GM18907 (cell line): ENCODE measurements around the gene STXBP5.
A peak's percentile ranks its signal among the peaks of the same experiment; 100 is the strongest.
"Not testable (repeated sequence)": the region's sequence is repeated elsewhere in the genome, so short reads cannot be mapped to it uniquely, and the experiment has no call there.

Experiments
- ATAC-seq: cut with Tn5 transposase; IDR thresholded peaks from one replicate; pipeline ENCODE4 v1.9.1; 2021; ENCODE audit warnings: mild to moderate bottlenecking, moderate library complexity; ENCODE audit not compliant: unreplicated experiment

The STXBP5 gene

GRCh38 chr6:147371325-147371724 is 167.1 kb downstream of the STXBP5 start:
- ATAC-seq: no peak

DNA sequence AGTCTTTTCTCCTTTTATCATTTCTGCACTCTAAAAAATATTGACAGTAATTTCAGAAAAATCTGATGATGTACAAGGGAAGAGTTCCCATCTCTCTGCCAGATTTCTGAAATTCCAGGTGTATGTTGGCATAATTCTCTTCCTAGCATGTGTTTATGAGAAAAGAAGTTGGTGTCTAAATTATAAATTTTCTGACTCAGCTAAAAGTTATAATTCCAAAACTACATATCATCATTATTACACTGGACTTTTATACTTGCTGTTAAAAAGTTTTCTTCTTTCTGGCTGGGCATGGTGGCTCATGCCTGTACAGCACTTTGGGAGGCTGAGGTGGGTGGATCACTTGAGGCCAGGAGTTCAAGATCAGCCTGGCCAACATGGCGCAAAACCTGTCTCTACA is 168.6 kb downstream of the STXBP5 start:
- no peak for ATAC-seq

DNA sequence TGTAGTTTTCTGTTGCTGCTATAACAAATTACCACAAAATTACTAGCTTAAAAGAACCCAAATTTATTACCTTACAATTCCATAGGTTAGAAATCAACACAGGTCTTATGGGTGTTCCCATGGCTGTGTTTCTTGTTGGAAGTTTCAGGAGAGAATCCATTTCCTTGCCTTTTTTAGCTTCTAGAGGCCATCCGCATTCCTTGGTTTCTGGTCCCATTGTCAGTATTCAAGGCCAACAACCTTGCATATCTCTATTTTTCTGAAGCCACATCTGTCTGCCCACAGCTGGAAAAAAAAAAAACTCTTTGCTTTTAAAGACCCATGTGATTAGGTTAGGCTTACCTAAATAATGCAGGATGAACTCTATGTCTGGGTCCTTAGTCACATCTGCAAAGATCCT is 174.6 kb downstream of the STXBP5 start:
- no peak for ATAC-seq

- not testable (repeated sequence) for ATAC-seq
Observed at GRCh38 chr6:147380841-147381240, 176.6 kb downstream of the STXBP5 start.

GRCh38 chr6:147381712-147382111 is 177.5 kb downstream of the STXBP5 start:
- ATAC-seq: no peak

DNA sequence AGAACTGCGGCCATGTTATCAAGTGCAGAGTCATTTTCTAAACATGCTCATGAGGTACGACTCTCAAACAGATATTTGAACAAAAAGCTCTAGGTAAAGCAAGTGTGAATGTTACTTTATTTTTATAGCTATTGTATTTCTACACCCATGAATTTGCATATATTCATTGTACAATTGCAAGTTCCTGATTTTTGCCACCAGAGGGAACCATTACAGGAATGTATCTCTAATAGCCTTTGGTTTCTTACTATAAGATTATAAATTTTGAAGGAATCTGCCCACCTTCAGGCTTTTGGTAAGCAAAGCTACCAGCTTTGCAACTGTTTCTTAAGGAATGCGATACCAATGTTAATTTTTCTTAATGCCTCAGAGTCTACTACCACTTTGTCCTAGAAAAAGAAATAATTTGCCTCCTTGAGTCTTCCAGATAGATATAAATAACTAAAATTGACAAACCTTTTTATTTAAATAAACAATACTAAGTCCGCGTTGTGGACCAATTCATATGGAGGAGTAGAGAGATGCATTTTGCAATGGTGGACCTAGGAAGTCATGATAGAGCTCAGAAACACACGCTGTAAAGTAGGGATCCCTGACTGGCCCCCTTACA is 178.8 kb downstream of the STXBP5 start:
- ATAC-seq: no peak

GRCh38 chr6:147384029-147384428 is 179.8 kb downstream of the STXBP5 start:
- peak; percentile 67 for ATAC-seq

- peak; percentile 80 for ATAC-seq
Observed at GRCh38 chr6:147384737-147385710, 180.8 kb downstream of the STXBP5 start.

DNA sequence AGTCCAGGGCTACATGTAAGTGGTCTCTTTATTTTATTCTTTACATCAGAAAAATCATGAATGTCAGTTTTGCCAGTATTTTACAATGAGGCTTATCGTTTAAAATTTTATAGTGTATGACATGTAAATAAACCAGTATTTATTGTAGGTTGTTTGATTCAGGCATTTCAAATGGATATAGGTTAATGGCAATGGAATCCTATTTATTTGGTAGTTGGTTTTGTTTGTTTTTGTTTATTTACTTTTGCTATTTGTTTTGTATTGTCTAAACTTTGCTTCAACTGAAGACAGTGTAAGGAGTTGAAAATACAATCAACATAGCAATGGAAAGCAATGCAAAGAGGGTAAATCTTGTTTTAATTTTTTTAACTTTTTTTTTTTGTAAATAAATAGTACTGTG is 185.2 kb downstream of the STXBP5 start:
- no peak for ATAC-seq

DNA sequence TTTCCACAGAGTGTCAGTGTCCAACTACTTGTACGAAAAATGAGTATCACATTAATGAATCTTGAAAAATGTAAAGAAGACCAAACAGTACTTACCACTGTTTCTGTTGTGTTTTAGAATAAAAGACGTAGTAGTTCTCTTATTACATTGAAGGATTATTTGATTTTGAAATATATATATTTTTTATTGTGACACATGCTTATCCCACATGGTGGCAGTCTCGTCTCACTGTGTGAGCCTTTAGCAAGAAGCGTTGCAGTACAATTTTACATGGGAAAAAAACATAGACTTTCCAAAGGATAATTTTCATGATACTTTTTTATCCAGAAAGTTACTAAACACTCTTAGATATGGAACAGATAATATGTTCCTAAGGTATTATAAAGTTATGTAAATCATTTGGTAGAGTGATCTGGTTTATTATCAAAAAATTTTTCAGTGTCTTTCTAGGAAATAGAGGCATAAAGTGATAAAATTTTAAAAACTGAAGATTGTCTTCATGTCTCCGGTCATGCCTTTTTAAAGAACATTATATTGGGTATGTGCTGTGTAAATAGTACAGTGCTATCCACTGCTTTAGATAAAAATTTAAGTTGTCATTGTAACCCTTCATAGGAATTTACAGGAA is 186.8 kb downstream of the STXBP5 start:
- no peak for ATAC-seq

DNA sequence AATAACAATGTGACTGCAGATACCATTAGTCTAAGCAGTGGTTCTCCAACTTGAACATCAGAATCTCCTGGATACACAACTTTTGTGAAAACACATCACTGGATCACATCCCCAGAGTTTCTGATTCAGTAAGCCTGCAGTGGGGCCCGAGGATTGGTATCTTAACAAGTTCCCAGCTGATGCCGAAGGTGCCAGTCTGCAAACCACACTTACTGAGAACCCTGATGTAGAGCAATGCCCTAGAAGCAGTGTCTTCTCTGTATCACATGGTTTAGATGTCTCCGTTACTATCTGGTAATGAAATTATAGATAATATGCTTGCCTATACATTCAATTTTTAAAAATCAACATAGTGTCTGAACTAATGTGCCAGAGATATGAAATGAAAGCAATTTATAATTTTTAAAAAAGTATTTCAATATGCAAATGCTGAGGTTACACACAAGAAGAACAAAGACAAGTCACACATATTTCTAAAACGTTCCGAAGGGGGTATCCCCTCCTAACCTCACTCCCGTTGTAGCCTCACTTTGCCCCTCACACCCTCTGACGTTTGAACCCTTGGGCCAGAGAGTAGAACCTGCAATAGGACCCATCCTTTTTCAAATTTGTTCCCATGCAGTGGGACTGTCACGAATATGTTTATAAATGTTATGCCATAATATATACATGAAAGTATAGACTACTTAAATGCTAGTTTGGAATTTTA is 188.9 kb downstream of the STXBP5 start:
- peak; percentile 47 for ATAC-seq

DNA sequence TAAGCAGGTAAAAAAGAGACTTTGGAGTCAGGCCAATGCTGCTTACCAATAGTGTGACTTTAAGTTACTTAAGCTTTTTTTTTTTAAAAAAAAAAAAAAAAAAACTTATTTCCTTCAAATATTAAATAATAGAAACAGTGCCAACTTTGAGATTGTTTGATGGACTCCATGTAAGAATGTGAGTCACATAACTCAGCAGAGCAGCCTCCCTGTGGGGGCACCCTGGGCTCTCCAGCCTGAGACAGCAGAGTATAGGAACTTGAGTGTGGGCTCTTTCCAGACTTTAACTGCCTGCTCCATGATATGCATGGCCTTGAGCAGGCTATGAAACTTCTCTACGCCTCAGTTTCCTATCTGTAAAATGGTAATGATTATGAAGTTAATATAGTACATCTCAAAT is 190.9 kb downstream of the STXBP5 start:
- ATAC-seq: no peak

DNA sequence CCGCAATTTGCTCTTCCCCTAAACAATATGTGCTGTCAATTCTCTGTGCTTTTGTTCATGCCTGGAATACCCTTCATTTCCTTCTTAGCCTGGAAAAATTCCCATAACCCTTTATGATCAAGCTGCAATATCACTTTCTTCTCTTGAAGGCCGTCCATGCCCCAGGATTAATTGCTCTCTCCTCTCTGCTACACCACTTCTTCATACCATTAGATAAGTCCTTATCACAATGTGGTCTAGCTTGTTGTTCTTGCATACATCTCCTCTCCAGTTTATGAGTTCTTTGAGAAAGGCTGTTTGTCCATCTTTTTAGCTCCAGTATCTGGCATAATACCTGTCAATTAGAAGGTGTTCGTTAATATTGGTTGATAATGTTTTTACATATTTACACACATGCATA is 193.1 kb downstream of the STXBP5 start:
- ATAC-seq: no peak

- ATAC-seq: no peak
Observed at GRCh38 chr6:147400968-147401367, 196.8 kb downstream of the STXBP5 start.

- no peak for ATAC-seq
Observed at GRCh38 chr6:147401779-147402178, 197.6 kb downstream of the STXBP5 start.

DNA sequence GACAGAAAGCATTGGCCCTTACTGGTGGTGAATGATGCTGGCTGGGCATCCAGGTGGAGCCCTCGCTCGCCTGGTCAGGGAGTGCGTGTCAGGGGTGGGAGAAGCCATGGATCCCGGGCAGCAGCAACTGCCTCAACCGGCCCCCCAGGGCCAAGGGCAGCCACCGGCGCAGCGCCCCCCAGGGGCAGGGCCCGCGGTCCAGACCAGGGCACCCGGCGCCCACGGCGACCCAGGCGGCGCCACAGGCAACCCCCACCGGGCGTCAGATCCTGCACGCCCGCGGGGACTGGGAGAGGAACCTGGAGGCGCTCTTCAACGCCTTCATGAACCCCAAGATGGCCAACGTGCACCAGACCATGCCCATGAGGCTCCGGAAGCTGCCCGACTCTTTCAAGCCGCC is 202.6 kb downstream of the STXBP5 start:
- ATAC-seq: no peak

DNA sequence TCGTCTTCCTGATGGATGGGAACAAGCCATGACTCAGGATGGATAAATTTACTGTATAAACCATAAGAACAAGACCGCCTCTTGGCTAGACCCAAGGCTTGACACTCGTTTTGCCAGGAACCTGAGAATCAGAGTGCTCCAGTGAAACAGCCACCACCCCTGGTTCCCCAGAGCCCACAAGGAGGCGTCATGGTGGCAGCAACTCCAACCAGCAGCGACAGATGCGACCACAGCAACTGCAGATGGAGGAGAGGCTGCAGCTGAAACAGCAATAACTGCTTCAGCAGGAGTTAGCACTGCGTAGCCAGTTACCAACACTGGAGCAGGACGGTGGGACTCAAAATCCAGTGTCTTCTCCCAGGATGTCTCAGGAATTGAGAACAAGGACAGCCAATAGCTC is 203.4 kb downstream of the STXBP5 start:
- ATAC-seq: no peak

DNA sequence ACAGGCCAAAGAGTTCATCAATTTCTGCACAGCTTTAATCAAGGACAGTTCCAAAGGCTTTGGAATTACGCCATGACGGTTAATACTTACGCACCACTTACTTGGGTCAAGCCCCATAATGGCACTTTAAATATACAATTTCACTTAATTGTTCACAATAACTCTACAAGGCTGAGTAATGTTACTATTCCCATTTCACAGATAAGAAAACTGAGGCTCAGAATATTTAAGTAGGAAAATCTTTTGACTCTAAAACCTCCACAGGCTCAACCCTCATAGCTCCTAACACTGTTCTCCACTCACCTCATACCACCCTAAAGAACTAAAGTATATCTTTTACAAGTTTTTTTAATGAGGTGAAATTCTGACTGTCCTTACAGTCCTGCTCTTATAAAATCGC is 212.4 kb downstream of the STXBP5 start:
- ATAC-seq: no peak

- no peak for ATAC-seq
Observed at GRCh38 chr6:147417954-147418353, 213.7 kb downstream of the STXBP5 start.

DNA sequence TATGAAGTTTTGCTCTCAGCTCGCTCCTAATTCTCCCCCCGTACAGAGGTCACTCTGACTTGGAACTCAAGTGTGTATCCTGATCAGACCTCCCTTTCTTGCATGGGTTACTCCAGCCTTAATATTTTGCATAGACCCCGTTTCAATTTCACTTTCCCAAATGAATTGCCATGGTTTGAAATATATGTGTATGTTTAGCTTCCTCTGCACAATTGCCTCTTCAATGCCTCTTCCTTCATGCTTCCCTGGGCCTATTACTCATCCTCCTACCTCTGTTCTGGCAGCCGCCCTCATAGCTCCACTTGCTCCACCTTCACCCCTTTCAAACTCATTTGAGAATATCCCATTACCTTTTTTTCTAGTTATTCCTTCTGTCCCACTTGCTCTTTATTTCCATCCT is 214.3 kb downstream of the STXBP5 start:
- no peak for ATAC-seq

DNA sequence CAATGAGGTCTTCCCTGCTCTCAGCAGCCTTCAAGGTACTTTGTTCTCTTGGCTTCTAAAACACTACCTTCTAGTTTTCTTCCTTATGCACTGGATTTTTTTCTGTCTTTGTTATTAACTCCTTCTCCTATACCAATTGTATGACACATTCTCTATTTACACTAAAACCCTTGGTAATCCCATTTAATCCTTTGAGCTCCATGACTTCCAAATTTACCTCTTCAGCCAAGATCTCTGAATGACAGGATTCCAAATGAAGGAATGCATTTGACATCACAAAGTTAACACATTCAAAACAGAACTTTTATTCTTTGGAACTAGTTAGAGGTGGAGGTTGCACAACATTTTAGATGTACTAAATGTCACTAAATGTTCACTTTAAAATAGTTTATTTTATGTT is 217.7 kb downstream of the STXBP5 start:
- no peak for ATAC-seq
